Stomach smooth muscle (tissue), 2 donors: ENCODE results near the gene ELFN1.

Experiments used
- H3K27ac ChIP-seq: one replicate; pipeline ENCODE4 v1.7.0; 2013; ENCODE audit warnings: mild to moderate bottlenecking, low read length, inconsistent platforms
- H3K27me3 ChIP-seq, 2 donors: one replicate each; pipeline ENCODE4 v1.7.0; 2013; ENCODE audit warnings: low read length in 2 of 2; ENCODE audit not compliant: insufficient read depth in 2 of 2, control insufficient read depth in 1 of 2
- H3K36me3 ChIP-seq, 2 donors: one replicate each; pipeline ENCODE4 v1.7.0; 2013; ENCODE audit warnings: low read length in 2 of 2; ENCODE audit not compliant: control insufficient read depth in 2 of 2, insufficient read depth in 2 of 2
- H3K4me1 ChIP-seq: one replicate; pipeline ENCODE4 v1.7.0; 2013; ENCODE audit warnings: low read length; ENCODE audit not compliant: control insufficient read depth, insufficient read depth
- H3K4me3 ChIP-seq, 2 donors: one replicate each; pipeline ENCODE4 v1.7.0; 2013; ENCODE audit warnings: low read length in 2 of 2
- H3K9ac ChIP-seq, 2 donors: one replicate each; pipeline ENCODE4 v1.7.0; 2013; ENCODE audit warnings: low read length in 2 of 2, mild to moderate bottlenecking in 1 of 2
- H3K9me3 ChIP-seq, 2 donors: one replicate each; pipeline ENCODE4 v1.7.0; 2013; ENCODE audit warnings: low read length in 2 of 2; ENCODE audit not compliant: control insufficient read depth in 2 of 2
- donor health status: healthy.
- donor health status: Pancreatic carcinoma.

The ELFN1 gene

DNA sequence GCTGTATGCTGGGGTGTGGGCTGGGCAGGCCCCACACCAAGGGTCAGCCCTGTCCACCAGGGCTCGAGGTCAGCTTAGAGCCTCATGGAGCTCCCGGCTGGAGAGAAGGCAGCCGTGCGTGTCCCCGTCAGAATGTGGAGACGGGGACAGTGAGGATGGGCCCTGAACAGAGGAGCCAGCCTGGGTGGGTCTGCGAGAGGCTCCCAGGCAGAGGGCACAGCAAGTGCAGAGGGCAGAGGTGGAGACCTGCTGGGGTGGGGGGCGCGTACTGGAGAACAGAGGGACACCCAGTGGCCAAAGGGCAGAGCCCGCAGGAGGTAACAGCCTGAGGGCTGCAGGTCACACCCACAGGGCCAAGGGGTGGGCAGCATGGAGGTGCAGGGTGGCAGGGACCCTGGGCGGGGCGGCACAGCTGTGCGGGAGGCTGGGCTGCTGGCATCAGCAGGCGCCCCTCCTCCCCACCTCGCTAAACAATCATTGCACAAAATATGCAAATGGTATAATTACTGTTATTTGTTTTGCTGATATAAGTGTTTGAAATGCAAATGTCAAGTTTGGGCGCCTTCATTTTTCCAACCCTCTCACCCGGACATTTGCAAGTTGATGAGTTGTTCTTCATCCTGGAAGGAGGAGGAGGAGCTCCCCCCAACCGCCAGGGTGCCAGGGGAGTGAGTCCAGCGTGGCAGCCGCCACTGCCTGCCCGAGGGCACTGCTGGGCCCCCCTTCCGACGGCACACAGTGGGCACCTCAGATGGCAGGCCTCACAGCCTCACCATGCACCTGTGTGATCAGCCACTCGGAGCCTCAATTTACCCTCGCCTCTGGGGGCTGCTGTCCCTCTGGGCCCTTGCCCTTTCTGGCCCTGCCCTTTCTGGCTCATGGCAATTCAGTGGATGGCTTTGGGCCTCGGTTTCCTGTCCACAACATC lies 35.0 kb downstream of the ELFN1 start:
- Histone ChIP-seq H3K9ac (no peak overlapping the region), H3K4me1 (no peaks in the 10 kb centered on the region), H3K36me3 (no peaks in the 10 kb centered on the region), H3K27me3 (peaks cover 0 to 3% of the 10 kb centered on the region in 2 donors), H3K27ac (no peak overlapping the region), H3K9me3 (peaks cover 12 to 20% of the 10 kb centered on the region in 2 donors), H3K4me3 (no peak overlapping the region)

DNA sequence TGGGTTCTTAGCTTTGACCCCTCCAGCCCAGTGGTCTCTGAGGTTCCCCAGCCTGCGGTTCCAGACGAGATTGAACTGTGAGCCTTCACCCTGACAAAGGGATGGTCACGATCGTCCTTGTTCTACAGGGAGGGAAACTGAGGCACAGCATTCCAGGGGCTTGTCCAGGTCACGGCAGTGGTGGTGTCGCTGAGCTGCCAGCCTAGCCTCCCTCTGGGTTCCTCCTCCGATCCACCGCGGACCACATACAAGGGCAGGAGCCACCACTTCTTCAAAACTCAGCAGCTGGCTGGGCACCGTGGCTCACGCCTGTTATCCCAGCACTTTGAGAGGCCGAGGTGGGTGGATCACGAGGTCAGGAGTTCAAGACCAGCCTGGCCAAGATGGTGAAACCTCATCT lies 35.8 kb downstream of the ELFN1 start:
- Histone ChIP-seq H3K4me3 (no peak overlapping the region), H3K27me3 (peaks cover 0 to 6% of the 10 kb centered on the region in 2 donors), H3K9ac (no peak overlapping the region), H3K27ac (no peak overlapping the region), H3K36me3 (no peaks in the 10 kb centered on the region), H3K4me1 (no peaks in the 10 kb centered on the region), H3K9me3 (peaks cover 13 to 19% of the 10 kb centered on the region in 2 donors)

- Histone ChIP-seq H3K9ac (no peak overlapping the region), H3K27ac (no peak overlapping the region), H3K4me1 (no peaks in the 10 kb centered on the region), H3K36me3 (no peaks in the 10 kb centered on the region), H3K27me3 (peaks cover 0 to 6% of the 10 kb centered on the region in 2 donors), H3K9me3 (peaks cover 13 to 16% of the 10 kb centered on the region in 2 donors), H3K4me3 (no peak overlapping the region)
These were observed 36.3 kb downstream of the ELFN1 start for GRCh38 chr7:1706381-1706720.

- Histone ChIP-seq H3K27me3 (peaks cover 0 to 6% of the 10 kb centered on the region in 2 donors), H3K4me3 (no peak overlapping the region), H3K9ac (no peak overlapping the region), H3K9me3 (peaks cover 13 to 14% of the 10 kb centered on the region in 2 donors), H3K27ac (no peak overlapping the region), H3K4me1 (no peaks in the 10 kb centered on the region), H3K36me3 (no peaks in the 10 kb centered on the region)
These were observed 36.9 kb downstream of the ELFN1 start for GRCh38 chr7:1706721-1707613.

- Histone ChIP-seq H3K4me3 (no peak overlapping the region), H3K9me3 (peaks cover 6 to 7% of the 10 kb centered on the region in 2 donors), H3K4me1 (no peaks in the 10 kb centered on the region), H3K9ac (no peak overlapping the region), H3K27ac (no peak overlapping the region), H3K27me3 (peaks cover 0 to 6% of the 10 kb centered on the region in 2 donors), H3K36me3 (no peaks in the 10 kb centered on the region)
These were observed 37.9 kb downstream of the ELFN1 start for GRCh38 chr7:1707756-1708595.

- peaks cover 1 to 6% of the 10 kb centered on the region in 2 donors for H3K9me3 ChIP-seq
- H3K36me3 ChIP-seq, result no peaks in the 10 kb centered on the region
- H3K27me3 ChIP-seq, result peaks cover 0 to 6% of the 10 kb centered on the region in 2 donors
- no peak overlapping the region for H3K27ac ChIP-seq
- no peaks in the 10 kb centered on the region for H3K4me1 ChIP-seq
- no peak overlapping the region for H3K9ac ChIP-seq
- no peak overlapping the region for H3K4me3 ChIP-seq
These were observed 38.6 kb downstream of the ELFN1 start for GRCh38 chr7:1708596-1709251.

DNA sequence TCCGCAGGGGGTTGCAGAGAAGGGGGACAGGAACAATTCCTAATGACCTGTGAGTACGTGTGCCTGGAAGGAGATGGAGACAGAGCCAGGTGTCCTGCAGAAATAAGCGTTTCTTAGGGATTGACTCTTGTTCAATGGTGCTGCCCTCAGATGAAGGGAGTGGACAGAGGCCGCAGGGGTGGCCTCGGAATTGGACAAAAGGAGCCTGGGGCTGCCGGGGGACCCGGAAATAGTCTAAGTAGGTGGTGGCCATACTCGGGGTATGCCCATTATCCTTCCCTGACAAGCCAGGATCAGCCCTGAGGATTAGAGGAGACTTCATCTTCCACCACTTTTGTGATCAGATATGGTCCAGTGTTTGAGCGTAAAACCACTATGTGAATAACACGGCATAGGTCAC lies 39.2 kb downstream of the ELFN1 start:
- Histone ChIP-seq H3K36me3 (no peaks in the 10 kb centered on the region), H3K27ac (no peak overlapping the region), H3K4me3 (no peak overlapping the region), H3K4me1 (no peaks in the 10 kb centered on the region), H3K9me3 (peaks cover 0 to 6% of the 10 kb centered on the region in 2 donors), H3K27me3 (peaks cover 0 to 5% of the 10 kb centered on the region in 2 donors), H3K9ac (no peak overlapping the region)

DNA sequence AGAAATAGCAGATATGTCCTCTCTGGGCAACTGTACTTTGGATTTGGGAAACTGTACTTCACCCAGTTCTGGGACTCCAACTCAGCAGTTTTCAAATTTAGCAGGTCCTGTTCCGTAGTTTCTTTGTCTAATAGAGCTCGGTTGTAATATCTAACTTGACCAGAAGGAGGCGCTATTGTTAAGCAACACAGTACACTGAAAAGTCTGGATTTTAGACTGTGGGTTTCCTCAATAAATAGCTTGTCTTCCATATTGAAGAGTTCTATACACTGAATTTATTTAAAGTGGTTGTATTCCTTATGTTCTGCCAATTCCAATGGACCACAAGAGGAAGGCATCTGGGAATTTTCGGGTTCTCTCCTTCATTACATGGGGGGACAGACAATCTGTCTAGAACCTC lies 39.8 kb downstream of the ELFN1 start:
- Histone ChIP-seq H3K4me1 (no peaks in the 10 kb centered on the region), H3K27ac (no peak overlapping the region), H3K9ac (no peak overlapping the region), H3K4me3 (no peak overlapping the region), H3K27me3 (peaks cover 0 to 5% of the 10 kb centered on the region in 2 donors), H3K36me3 (no peaks in the 10 kb centered on the region), H3K9me3 (peaks cover 0 to 6% of the 10 kb centered on the region in 2 donors)

DNA sequence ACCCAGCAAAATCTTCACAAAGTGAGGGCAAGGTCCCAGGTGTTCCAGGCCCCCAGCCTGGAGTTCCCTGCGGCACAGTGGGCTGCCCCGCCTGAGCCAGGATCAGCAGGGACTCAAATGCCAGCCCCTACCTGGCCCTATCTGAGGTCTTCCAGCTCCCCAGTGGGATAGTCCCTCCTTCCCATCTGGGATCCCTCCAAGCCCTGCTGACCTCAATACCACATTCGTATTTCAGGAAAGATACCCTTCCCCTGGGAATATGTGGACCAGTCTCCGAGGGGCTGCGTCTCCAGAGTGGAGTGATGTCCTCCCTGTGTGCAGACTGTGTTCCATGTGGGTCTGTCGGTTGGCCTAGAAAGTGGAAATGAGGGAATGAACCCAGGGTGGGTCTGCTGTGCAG lies 40.9 kb downstream of the ELFN1 start:
- Histone ChIP-seq H3K4me3 (no peak overlapping the region), H3K27ac (no peak overlapping the region)

More for the DNA sequence above, 40.9 kb downstream of the ELFN1 start:
- H3K9me3 ChIP-seq, result peaks cover 0 to 6% of the 10 kb centered on the region in 2 donors
- H3K36me3 ChIP-seq, result no peaks in the 10 kb centered on the region
- H3K27me3 ChIP-seq, result peaks cover 5% of the 10 kb centered on the region in 2 donors
- H3K4me1 ChIP-seq, result no peaks in the 10 kb centered on the region
- H3K9ac ChIP-seq, result no peak overlapping the region
